Heart left ventricle (tissue), 13 donors: ENCODE results near the gene ZC3H18.

Source experiments
- POLR2A ChIP-seq, 2 donors: fragments of 450-650 bp; IDR thresholded peaks; one replicate each; pipeline ENCODE4 v1.6.1; 2017; ENCODE audit warnings: antibody characterized with exemption in 2 of 2, mild to moderate bottlenecking in 2 of 2, moderate library complexity in 2 of 2
- TF ChIP-seq, protein P1 (sequence below), 12 donors: fragments of 200-600 bp; sonication (generic) in 4 of 12; IDR thresholded peaks; one replicate each; pipeline versions ENCODE4 v1.5.0 to v1.8.0; 2018 to 2022; ENCODE audit warnings: antibody characterized with exemption in 12 of 12, mild to moderate bottlenecking in 5 of 12
- donor health status: ischemic (EF 13 %, LVEDD 7.1; RV severe dilation, severe dysfunction).
- donor health status: DM: no; HTN: yes; CAD: no.
- donor health status: DM: no; HTN: no; CAD: no.
- donor health status: ischemic (EF 25% LVEDD 6.9; RV normal size, moderate dysfunction).
- donor health status: ischemic (EF 25% LVEDD 5.7; RV mildly dilated, moderate dysfunction).
- donor health status: ischemic (EF 35%, LVEDD 5.7; RV mildly dilated, moderate dysfunction).
- donor health status: nonischemic (EF 11% LVEDD 7.7; RV severe dilation, severe dysfunction).
- donor health status: DM: yes; HTN: yes; CAD: no.
- donor health status: PGD.
- donor health status: ischemic (EF 29% LVEDD 5.4; RV normal size, mild dysfunction).
- donor health status: nonischemic (EF 23%, LVEDD 6.1; RV moderate dilation, normal function).

DNA sequence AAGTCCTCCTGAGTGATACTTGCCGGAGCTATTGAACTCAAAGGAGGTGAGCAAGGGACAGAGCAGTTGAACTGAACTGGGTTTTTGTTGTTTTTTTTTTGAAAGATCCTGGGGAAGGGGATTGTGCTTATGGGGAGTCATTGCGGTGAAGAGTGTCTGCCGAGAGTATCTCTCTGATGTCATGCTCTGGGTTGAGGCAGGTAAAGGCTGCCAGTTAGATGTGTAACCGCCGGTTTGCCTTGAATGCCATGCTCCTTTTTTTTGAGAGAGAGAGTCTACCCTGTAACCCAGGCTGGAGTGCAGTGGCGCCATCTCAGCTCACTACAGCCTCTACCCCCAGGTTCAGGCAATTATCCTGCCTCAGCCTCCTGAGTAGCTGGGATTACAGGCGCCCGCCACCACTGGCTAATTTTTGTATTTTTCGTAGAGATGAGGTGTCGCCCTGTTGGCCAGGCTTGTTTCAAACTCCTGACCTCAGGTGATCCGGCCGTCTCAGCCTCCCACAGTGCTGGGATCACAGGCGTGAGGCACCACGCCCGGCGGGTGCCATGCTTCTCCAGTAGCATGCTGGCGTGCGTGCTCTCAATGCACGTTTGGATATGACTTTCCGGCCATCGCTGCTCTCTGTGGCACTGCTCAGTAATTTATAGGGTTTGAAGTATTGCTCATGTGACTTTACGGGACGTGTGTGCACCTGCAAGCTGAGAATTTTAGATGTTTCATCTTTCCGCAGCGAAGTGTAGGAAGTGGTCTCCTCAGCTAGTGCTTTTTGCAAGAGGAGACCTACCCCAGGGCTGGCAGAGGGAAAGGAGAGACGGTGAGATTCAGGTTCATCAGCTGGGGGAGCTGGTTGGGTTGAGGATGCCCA is 8.5 kb downstream of the ZC3H18 start:
- TF ChIP-seq, protein P1, sequence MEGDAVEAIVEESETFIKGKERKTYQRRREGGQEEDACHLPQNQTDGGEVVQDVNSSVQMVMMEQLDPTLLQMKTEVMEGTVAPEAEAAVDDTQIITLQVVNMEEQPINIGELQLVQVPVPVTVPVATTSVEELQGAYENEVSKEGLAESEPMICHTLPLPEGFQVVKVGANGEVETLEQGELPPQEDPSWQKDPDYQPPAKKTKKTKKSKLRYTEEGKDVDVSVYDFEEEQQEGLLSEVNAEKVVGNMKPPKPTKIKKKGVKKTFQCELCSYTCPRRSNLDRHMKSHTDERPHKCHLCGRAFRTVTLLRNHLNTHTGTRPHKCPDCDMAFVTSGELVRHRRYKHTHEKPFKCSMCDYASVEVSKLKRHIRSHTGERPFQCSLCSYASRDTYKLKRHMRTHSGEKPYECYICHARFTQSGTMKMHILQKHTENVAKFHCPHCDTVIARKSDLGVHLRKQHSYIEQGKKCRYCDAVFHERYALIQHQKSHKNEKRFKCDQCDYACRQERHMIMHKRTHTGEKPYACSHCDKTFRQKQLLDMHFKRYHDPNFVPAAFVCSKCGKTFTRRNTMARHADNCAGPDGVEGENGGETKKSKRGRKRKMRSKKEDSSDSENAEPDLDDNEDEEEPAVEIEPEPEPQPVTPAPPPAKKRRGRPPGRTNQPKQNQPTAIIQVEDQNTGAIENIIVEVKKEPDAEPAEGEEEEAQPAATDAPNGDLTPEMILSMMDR (IDR thresholded peaks at IDR 0.05), result no peak
- TF ChIP-seq POLR2A (IDR thresholded peaks at IDR 0.05), result no peak
